ENCODE measurements around the gene FADS1. TPM values are rescaled to one million over a fixed set of nuclear protein-coding genes. Genes with fewer than 3 reads are reported as not detected.

FADS1 gene
- total and polyA plus RNA-seq, 2 of the 13 experiments (the other 11 are each of a cell fraction or from before 2014, with no cell fraction given), result 91.8 to 108 TPM

- TF ChIP-seq PBX2 (CRISPR knock-in tag; IDR thresholded peaks at IDR 0.05) (no peak), POGZ (CRISPR knock-in tag; IDR thresholded peaks at IDR 0.05) (no peak; the same call in 1 of the 2 replicates), ZNF766 (CRISPR knock-in tag; IDR thresholded peaks at IDR 0.05; ENCODE audit: borderline replicate concordance) (no peak), MIXL1 (CRISPR knock-in tag; IDR thresholded peaks at IDR 0.05) (peak; percentile 57; the same call in 1 of the 2 replicates), BHLHE40 (IDR thresholded peaks at IDR 0.05; ENCODE audit: low read length) (0 out of 2 replicates have a peak, but pooled peaks have one; percentile 39), HOXA7 (CRISPR knock-in tag; IDR thresholded peaks at IDR 0.05) (no peak), ATF4 (CRISPR knock-in tag; IDR thresholded peaks at IDR 0.05) (peak in 1 of 2 experiments; percentile 50; a peak in 1 of 4 replicates), ZNF563 (CRISPR knock-in tag; IDR thresholded peaks at IDR 0.05) (no peak; the same call in 1 of the 2 replicates), MTERF4 (CRISPR knock-in tag; IDR thresholded peaks at IDR 0.05) (peak; percentile 71; the same call in 1 of the 2 replicates), ZGPAT (CRISPR knock-in tag; IDR thresholded peaks at IDR 0.05) (peak; percentile 30), ZNF382 (CRISPR knock-in tag; IDR thresholded peaks at IDR 0.05; ENCODE audit: borderline replicate concordance) (no peak), SP2 (CRISPR knock-in tag; IDR thresholded peaks at IDR 0.05) (peak; percentile 55; the same call in 1 of the 2 replicates), ARID3A (IDR thresholded peaks at IDR 0.05; ENCODE audit: low read depth, low read length) (0 out of 2 replicates have a peak, but pooled peaks have one; percentile 11), DRAP1 (CRISPR knock-in tag; IDR thresholded peaks at IDR 0.05) (peak; percentile 90), PRMT3 (CRISPR knock-in tag; IDR thresholded peaks at IDR 0.05; ENCODE audit: borderline replicate concordance, low read depth) (0 out of 2 replicates have a peak, but pooled peaks have one; percentile 30), THAP9 (CRISPR knock-in tag; IDR thresholded peaks at IDR 0.05; ENCODE audit: borderline replicate concordance) (0 out of 2 replicates have a peak, but pooled peaks have one; percentile 67)
These were observed 1.6 kb downstream of the FADS1 start (continued) for GRCh38 chr11:61814958-61815789.

All from HepG2 (cell line).